Left colon (tissue), 2 donors: Measurements from ENCODE around the gene PLET1. TPM values are rescaled to one million over a fixed set of nuclear protein-coding genes. Genes with fewer than 3 reads are reported as not detected.
A peak's percentile ranks its signal among the peaks of the same experiment; 100 is the strongest.

Source experiments
- ATAC-seq: fragments of 200-7000 bp; cut with Tn5 transposase; one replicate; pipeline ENCODE4 v1.9.1; 2020; ENCODE audit warnings: mild to moderate bottlenecking, moderate library complexity
- DNase-seq, 2 donors: peaks; one replicate each; pipeline ENCODE4 v3.0.0-alpha.2; 2020
- intact Hi-C, 2 donors: fragments of 100-400 bp; cut with DNase I in 1 of 2; cut with micrococcal nuclease in 1 of 2; formaldehyde crosslinking; loops; one replicate each; pipeline versions ENCODE4 v1.11.2 to v1.14.0; 2022; cut with DNase I, micrococcal nuclease
- long read RNA-seq: library from polyadenylated mRNA; unstranded; transcript quantifications from one replicate; pipeline ENCODE4 v2.0.0, GENCODE V29; 2021
- total RNA-seq, 2 donors: library from RNA; stranded (reverse); fragmentation: NEBNext Ultra II Directional; extraction: Animal tissue kit (Norgen Biotek cat#: 25700); gene quantifications; one replicate each; pipeline ENCODE4 v1.2.1, GENCODE V29; 2021
- donor health status: DM: no; HTN: no; CAD: no.
- donor health status: DM: yes; HTN: yes; CAD: no.

PLET1 gene
- total RNA-seq = not detected
- long read RNA-seq, partial matches to known transcripts = 0 of 2 reads
- long read RNA-seq, other reads (novel, unspliced or antisense) = 2 of 2 reads

GRCh38 chr11:112260490-112260889 is at the start of gene PLET1:
Gene PLET1, minus strand, starts transcription at chr11:112260860. Its CDS starts 271 bp downstream, at chr11:112260589.
- intact Hi-C loops = no loop called here
- ATAC-seq (no peak), DNase-seq (no peak)

GRCh38 chr11:112310419-112310818 is 49.8 kb upstream of the PLET1 start:
- ATAC-seq = no peak
- intact Hi-C loops = no loop called here
- DNase-seq = no peak

GRCh38 chr11:112308651-112309050 is 48.0 kb upstream of the PLET1 start:
- intact Hi-C loops = no loop called here
- ATAC-seq (no peak), DNase-seq (no peak)

- no peak for DNase-seq
- intact Hi-C loops = no loop called here
Observed at GRCh38 chr11:112307616-112308015, 47.0 kb upstream of the PLET1 start.

GRCh38 chr11:112306230-112306629 is 45.6 kb upstream of the PLET1 start:
- DNase-seq (no peak), ATAC-seq (no peak)
- intact Hi-C loops = no loop called here

More at GRCh38 chr11:112307616-112308015, 47.0 kb upstream of the PLET1 start:
- no peak for ATAC-seq

GRCh38 chr11:112304914-112305313 is 44.3 kb upstream of the PLET1 start:
- intact Hi-C loops = no loop called here
- ATAC-seq (no peak), DNase-seq (no peak)

- intact Hi-C loops = no loop called here
Observed at GRCh38 chr11:112303616-112304015, 43.0 kb upstream of the PLET1 start.

GRCh38 chr11:112302226-112302868 is 41.7 kb upstream of the PLET1 start:
- ATAC-seq = peak; percentile 24
- no peak for DNase-seq
- intact Hi-C loops = no loop called here

More at GRCh38 chr11:112303616-112304015, 43.0 kb upstream of the PLET1 start:
- ATAC-seq = no peak
- no peak for DNase-seq

GRCh38 chr11:112300094-112300786 is 39.6 kb upstream of the PLET1 start:
- intact Hi-C loops = no loop called here
- DNase-seq (no peak), ATAC-seq (no peak)

- no peak for DNase-seq
- ATAC-seq = no peak
- intact Hi-C loops = loop anchor here in 1 of 2 donors (10.0 kb wide), 1 partner anchor 256 kb away; no protein-coding TSS in a partner anchor
Observed at GRCh38 chr11:112298535-112298934, 37.9 kb upstream of the PLET1 start.

- no peak for ATAC-seq
- DNase-seq = no peak
- intact Hi-C loops = loop anchor here in 1 of 2 donors (10.0 kb wide), 1 partner anchor 257 kb away; no protein-coding TSS in a partner anchor
Observed at GRCh38 chr11:112297248-112297866, 36.7 kb upstream of the PLET1 start.

- intact Hi-C loops = loop anchor here in 1 of 2 donors (10.0 kb wide), 1 partner anchor 259 kb away; no protein-coding TSS in a partner anchor
- DNase-seq = no peak
- ATAC-seq = no peak
Observed at GRCh38 chr11:112296044-112296443, 35.4 kb upstream of the PLET1 start.

- intact Hi-C loops = loop anchor here in 1 of 2 donors (10.0 kb wide), 1 partner anchor 260 kb away; no protein-coding TSS in a partner anchor
- ATAC-seq (no peak), DNase-seq (no peak)
Observed at GRCh38 chr11:112294688-112295340, 34.2 kb upstream of the PLET1 start.

- DNase-seq (no peak), ATAC-seq (peak; percentile 37)
- intact Hi-C loops = loop anchor here in 1 of 2 donors (10.0 kb wide), 1 partner anchor 261 kb away; no protein-coding TSS in a partner anchor
Observed at GRCh38 chr11:112293614-112294013, 33.0 kb upstream of the PLET1 start.

GRCh38 chr11:112292785-112293407 is 32.2 kb upstream of the PLET1 start:
- intact Hi-C loops = loop anchor here in 1 of 2 donors (10.0 kb wide), 1 partner anchor 262 kb away; no protein-coding TSS in a partner anchor
- DNase-seq (peak in 1 of 2 donors; percentile 39), ATAC-seq (peak; percentile 20)

- DNase-seq (no peak), ATAC-seq (no peak)
- intact Hi-C loops = loop anchor here in 1 of 2 donors (10.0 kb wide), 1 partner anchor 263 kb away; no protein-coding TSS in a partner anchor
Observed at GRCh38 chr11:112292188-112292587, 31.5 kb upstream of the PLET1 start.

- no peak for ATAC-seq
- intact Hi-C loops = loop anchor here in 1 of 2 donors (10.0 kb wide), 1 partner anchor 264 kb away; no protein-coding TSS in a partner anchor
- DNase-seq = no peak
Observed at GRCh38 chr11:112291191-112291590, 30.5 kb upstream of the PLET1 start.

- no peak for ATAC-seq
- intact Hi-C loops = loop anchor here in 1 of 2 donors (10.0 kb wide), 1 partner anchor 264 kb away; no protein-coding TSS in a partner anchor
Observed at GRCh38 chr11:112290493-112290850, 29.8 kb upstream of the PLET1 start.

More at GRCh38 chr11:112290493-112290850, 29.8 kb upstream of the PLET1 start:
- DNase-seq = no peak
